Measurements from ENCODE around the gene FCRLA.
A peak's percentile ranks its signal among the peaks of the same experiment; 100 is the strongest.

The FCRLA gene

GRCh38 chr1:161731981-161732718 is 25.1 kb downstream of the FCRLA start:
- DNase-seq (ENCODE audit: low read depth in 2 of 2) = no peak
- TF ChIP-seq CTCF (IDR thresholded peaks at IDR 0.05; ENCODE audit: low read depth, low read length) = no peak
- no peak overlapping the region for H3K4me3 ChIP-seq (replicated peaks in 1 of 2; ENCODE audit: low read depth in 2 of 2, low read length in 2 of 2)

- no peak for TF ChIP-seq CTCF (IDR thresholded peaks at IDR 0.05; ENCODE audit: low read depth, low read length)
- H3K4me3 ChIP-seq (replicated peaks in 1 of 2; ENCODE audit: low read depth in 2 of 2, low read length in 2 of 2) = no peak overlapping the region
- peak; percentile 88 to 93 for DNase-seq (ENCODE audit: low read depth in 2 of 2)
Observed at GRCh38 chr1:161733526-161733925, 26.5 kb downstream of the FCRLA start.

- H3K4me3 ChIP-seq (replicated peaks in 1 of 2; ENCODE audit: low read depth in 2 of 2, low read length in 2 of 2) = no peak overlapping the region
Observed at GRCh38 chr1:161735837-161736236, 28.8 kb downstream of the FCRLA start.

GRCh38 chr1:161736335-161736969 is 29.4 kb downstream of the FCRLA start:
- no peak for TF ChIP-seq CTCF (IDR thresholded peaks at IDR 0.05; ENCODE audit: low read depth, low read length)
- peak in 1 of 2 donors; percentile 57 for DNase-seq (ENCODE audit: low read depth in 2 of 2)
- H3K4me3 ChIP-seq (replicated peaks in 1 of 2; ENCODE audit: low read depth in 2 of 2, low read length in 2 of 2) = no peak overlapping the region

More at GRCh38 chr1:161735837-161736236, 28.8 kb downstream of the FCRLA start:
- no peak for DNase-seq (ENCODE audit: low read depth in 2 of 2)
- no peak for TF ChIP-seq CTCF (IDR thresholded peaks at IDR 0.05; ENCODE audit: low read depth, low read length)

GRCh38 chr1:161737625-161738024 is 30.6 kb downstream of the FCRLA start:
- H3K4me3 ChIP-seq (replicated peaks in 1 of 2; ENCODE audit: low read depth in 2 of 2, low read length in 2 of 2) = no peak overlapping the region
- no peak for DNase-seq (ENCODE audit: low read depth in 2 of 2)
- TF ChIP-seq CTCF (IDR thresholded peaks at IDR 0.05; ENCODE audit: low read depth, low read length) = no peak

GRCh38 chr1:161738627-161739287 is 31.7 kb downstream of the FCRLA start:
- TF ChIP-seq CTCF (IDR thresholded peaks at IDR 0.05; ENCODE audit: low read depth, low read length) = peak; percentile 64
- H3K4me3 ChIP-seq (replicated peaks in 1 of 2; ENCODE audit: low read depth in 2 of 2, low read length in 2 of 2) = no peak overlapping the region
- DNase-seq (ENCODE audit: low read depth in 2 of 2) = peak; percentile 88 to 91
